HG03432 (cell line): ENCODE results near the gene NRAS.

Experiments
- ATAC-seq: cut with Tn5 transposase; IDR thresholded peaks from one replicate; pipeline ENCODE4 v1.9.1; 2021; ENCODE audit warnings: mild to moderate bottlenecking, moderate library complexity; ENCODE audit not compliant: unreplicated experiment

Gene NRAS

GRCh38 chr1:114728553-114728952 is 12.0 kb upstream of the NRAS start:
- no peak for ATAC-seq

GRCh38 chr1:114725230-114725629 is 8.7 kb upstream of the NRAS start:
- ATAC-seq: no peak

- ATAC-seq: no peak
Observed at GRCh38 chr1:114723915-114724314, 7.3 kb upstream of the NRAS start.

- no peak for ATAC-seq
Observed at GRCh38 chr1:114723457-114723856, 6.9 kb upstream of the NRAS start.

GRCh38 chr1:114720492-114720891 is 3.9 kb upstream of the NRAS start:
- ATAC-seq: no peak

GRCh38 chr1:114719424-114719787 is 2.8 kb upstream of the NRAS start:
- ATAC-seq: no peak

GRCh38 chr1:114718661-114719423 is 2.3 kb upstream of the NRAS start:
- ATAC-seq: no peak

- peak; percentile 1 for ATAC-seq
Observed at GRCh38 chr1:114715952-114716303, 643 bp downstream of the NRAS start.

GRCh38 chr1:114712977-114713376 is 3.6 kb downstream of the NRAS start:
- ATAC-seq: no peak

- no peak for ATAC-seq
Observed at GRCh38 chr1:114710360-114710759, 6.2 kb downstream of the NRAS start.

- no peak for ATAC-seq
Observed at GRCh38 chr1:114707604-114708003, 9.0 kb downstream of the NRAS start.

GRCh38 chr1:114703242-114703641 is 13.3 kb downstream of the NRAS start:
- ATAC-seq: peak; percentile 67

- ATAC-seq: no peak
Observed at GRCh38 chr1:114702737-114703136, 13.8 kb downstream of the NRAS start.

GRCh38 chr1:114701931-114702330 is 14.6 kb downstream of the NRAS start:
- no peak for ATAC-seq

- no peak for ATAC-seq
Observed at GRCh38 chr1:114700036-114700600, 16.5 kb downstream of the NRAS start.

- no peak for ATAC-seq
Observed at GRCh38 chr1:114696810-114697209, 19.8 kb downstream of the NRAS start.

GRCh38 chr1:114695430-114696058 is 21.0 kb downstream of the NRAS start, which contains the start of gene AMPD1:
AMPD1 (minus strand) TSS chr1:114695546; CDS start chr1:114695471, 75 bp downstream.
- no peak for ATAC-seq

GRCh38 chr1:114694540-114695310 is 21.8 kb downstream of the NRAS start:
- no peak for ATAC-seq

- ATAC-seq: no peak
Observed at GRCh38 chr1:114692947-114693346, 23.6 kb downstream of the NRAS start.

- no peak for ATAC-seq
Observed at GRCh38 chr1:114691061-114691460, 25.5 kb downstream of the NRAS start.

- ATAC-seq: no peak
Observed at GRCh38 chr1:114690148-114690547, 26.4 kb downstream of the NRAS start.

GRCh38 chr1:114688526-114688925 is 28.0 kb downstream of the NRAS start:
- ATAC-seq: no peak
